H1 (cell line): Measurements from ENCODE around the gene ZNF44. TPM values are rescaled to one million over a fixed set of nuclear protein-coding genes. Genes with fewer than 3 reads are reported as not detected.

Experiments used
- CTCF ChIA-PET: fragments of 300-600 bp; sonication (Branson Sonifier 250); formaldehyde crosslinking; loops from one replicate; lab custom pipeline; 2021; ENCODE audit not compliant: partially characterized antibody; lab: Charles Lee
- POLR2A ChIA-PET: fragments of 300-600 bp; sonication (Branson Sonifier 250); formaldehyde crosslinking; loops from one replicate; lab custom pipeline; 2021; ENCODE audit warnings: inconsistent platforms; ENCODE audit not compliant: partially characterized antibody; lab: Charles Lee
- DNase-seq, 2 experiments: peaks; one replicate each; pipeline versions ENCODE4 v3.0.0 to v3.0.0-alpha.2; 2010 to 2022; ENCODE audit warnings: low spot score in 2 of 2, low read depth in 1 of 2, mixed read lengths in 1 of 2
- FAIRE-seq: peaks from 2 replicates; lab custom pipeline; 2011; peaks lifted over from hg19 to GRCh38; lab: Jason Lieb, UNC
- H2AFZ ChIP-seq: 2 replicates; pipeline ENCODE4 v1.8.1; 2012; ENCODE audit warnings: low read length, inconsistent platforms
- H2AK5ac ChIP-seq: 2 replicates; pipeline ENCODE4 v1.6.1; 2013; ENCODE audit warnings: low read depth, low read length
- H2BK120ac ChIP-seq: replicated peaks from 2 replicates; pipeline ENCODE3; 2013; ENCODE audit warnings: low read depth, low read length, inconsistent platforms
- H2BK12ac ChIP-seq: 2 replicates; pipeline ENCODE4 v1.6.1; 2013; ENCODE audit warnings: low read depth, low read length
- H2BK15ac ChIP-seq: 2 replicates; pipeline ENCODE4 v1.6.1; 2013; ENCODE audit warnings: low read length
- H2BK20ac ChIP-seq: 2 replicates; pipeline ENCODE4 v1.6.1; 2013; ENCODE audit warnings: low read length
- H2BK5ac ChIP-seq: 2 replicates; pipeline ENCODE4 v1.6.1; 2013; ENCODE audit warnings: low read depth, low read length
- H3K14ac ChIP-seq: 2 replicates; pipeline ENCODE4 v1.6.1; 2013; ENCODE audit warnings: inconsistent platforms; ENCODE audit not compliant: insufficient read length
- H3K18ac ChIP-seq: 2 replicates; pipeline ENCODE4 v1.6.1; 2013; ENCODE audit warnings: low read length; ENCODE audit errors: extremely low read depth
- H3K23ac ChIP-seq: 2 replicates; pipeline ENCODE4 v1.6.1; 2013; ENCODE audit warnings: inconsistent platforms; ENCODE audit not compliant: insufficient read length
- H3K23me2 ChIP-seq: 2 replicates; pipeline ENCODE4 v1.6.1; 2013; ENCODE audit warnings: low read depth, low read length
- H3K27ac ChIP-seq: 2 replicates; pipeline ENCODE4 v1.6.1; 2011; ENCODE audit warnings: low read depth, low read length, inconsistent platforms
- H3K27me3 ChIP-seq, 4 experiments: replicated peaks in 1 of 4; 1 replicate in 1 of 4; 2 replicates in 3 of 4; pipeline versions ENCODE4 v1.6.1 to v1.8.1; 2011 to 2013; ENCODE audit warnings: low read length in 3 of 4, mild to moderate bottlenecking in 3 of 4, inconsistent platforms in 2 of 4, mixed read lengths in 2 of 4, moderate library complexity in 1 of 4; ENCODE audit not compliant: control insufficient read depth in 3 of 4, insufficient read depth in 3 of 4; ENCODE audit errors: extremely low read depth in 1 of 4
- H3K36me3 ChIP-seq, 4 experiments: 2 replicates each; pipeline versions ENCODE4 v1.6.1 to v1.8.1; 2011 to 2013; ENCODE audit warnings: mild to moderate bottlenecking in 4 of 4, low read length in 3 of 4, moderate library complexity in 2 of 4, control low read depth in 1 of 4, inconsistent platforms in 1 of 4; ENCODE audit not compliant: insufficient read depth in 4 of 4, control insufficient read depth in 2 of 4
- H3K4ac ChIP-seq: replicated peaks from 2 replicates; pipeline ENCODE3; 2013; ENCODE audit warnings: low read length, low read depth, mixed read lengths, inconsistent platforms; ENCODE audit not compliant: insufficient read length
- H3K4me1 ChIP-seq, 4 experiments: replicated peaks in 1 of 4; 1 replicate in 1 of 4; 2 replicates in 3 of 4; pipeline versions ENCODE4 v1.6.1 to v1.8.1; 2011 to 2013; ENCODE audit warnings: low read length in 3 of 4, inconsistent platforms in 2 of 4, mixed read lengths in 1 of 4; ENCODE audit not compliant: insufficient read depth in 4 of 4, control insufficient read depth in 3 of 4
- H3K4me2 ChIP-seq, 2 experiments: 2 replicates each; pipeline versions ENCODE4 v1.6.1 to v1.8.1; 2011 to 2013; ENCODE audit warnings: low read depth in 2 of 2, low read length in 2 of 2, control low read depth in 1 of 2, inconsistent platforms in 1 of 2, mild to moderate bottlenecking in 1 of 2; ENCODE audit not compliant: insufficient read depth in 1 of 2
- H3K4me3 ChIP-seq, 4 experiments: fragments of 200-600, 300-600 bp in 1 of 4; sonication (generic), shearing (Covaris generic), sonication (Bioruptor Twin) in 1 of 4; 2 replicates each; pipeline versions ENCODE4 v1.5.1 to v1.8.1; 2011 to 2016; ENCODE audit warnings: low read length in 4 of 4, low read depth in 3 of 4, control low read depth in 2 of 4, inconsistent platforms in 2 of 4, mild to moderate bottlenecking in 2 of 4, mixed read lengths in 1 of 4, moderate library complexity in 1 of 4; ENCODE audit not compliant: insufficient read depth in 2 of 4; ENCODE audit errors: extremely low read depth in 1 of 4
- H3K56ac ChIP-seq: replicated peaks from 2 replicates; pipeline ENCODE3; 2013; ENCODE audit warnings: low read depth, mild to moderate bottlenecking, mixed read lengths, low read length, inconsistent platforms; ENCODE audit not compliant: insufficient read length
- H3K79me1 ChIP-seq: 2 replicates; pipeline ENCODE4 v1.6.1; 2013; ENCODE audit warnings: low read depth, low read length, control low read depth
- H3K79me2 ChIP-seq, 2 experiments: 2 replicates each; pipeline versions ENCODE4 v1.6.1 to v1.8.1; 2012 to 2013; ENCODE audit warnings: low read length in 2 of 2, mild to moderate bottlenecking in 2 of 2, inconsistent platforms in 1 of 2; ENCODE audit not compliant: insufficient read depth in 2 of 2, control insufficient read depth in 1 of 2
- H3K9ac ChIP-seq, 4 experiments: replicated peaks in 1 of 4; 1 replicate in 1 of 4; 2 replicates in 3 of 4; pipeline versions ENCODE4 v1.6.1 to v1.8.1; 2011 to 2013; ENCODE audit warnings: low read depth in 3 of 4, low read length in 3 of 4, control low read depth in 2 of 4, mild to moderate bottlenecking in 2 of 4, moderate library complexity in 2 of 4, inconsistent platforms in 1 of 4; ENCODE audit errors: extremely low read depth in 1 of 4
- H3K9me3 ChIP-seq, 2 experiments: 2 replicates each; pipeline versions ENCODE4 v1.6.1 to v1.8.1; 2012 to 2013; ENCODE audit warnings: mild to moderate bottlenecking in 2 of 2, moderate library complexity in 2 of 2, control low read depth in 1 of 2, inconsistent platforms in 1 of 2, low read depth in 1 of 2, low read length in 1 of 2, mixed read lengths in 1 of 2; ENCODE audit not compliant: insufficient read depth in 2 of 2
- H4K20me1 ChIP-seq, 2 experiments: replicated peaks in 1 of 2; 2 replicates each; pipeline versions ENCODE3 to v1.8.1; 2011 to 2013; ENCODE audit warnings: inconsistent platforms in 2 of 2, low read length in 2 of 2, mild to moderate bottlenecking in 1 of 2; ENCODE audit not compliant: insufficient read depth in 2 of 2, control insufficient read depth in 1 of 2
- H4K5ac ChIP-seq: 2 replicates; pipeline ENCODE4 v1.6.1; 2013; ENCODE audit warnings: low read length, low read depth, mixed read lengths, inconsistent platforms; ENCODE audit not compliant: insufficient read length
- H4K8ac ChIP-seq: 2 replicates; pipeline ENCODE4 v1.8.0; 2013; ENCODE audit warnings: mild to moderate bottlenecking, moderate library complexity, low read length, inconsistent platforms; ENCODE audit not compliant: insufficient read depth; ENCODE audit errors: extremely low read depth
- H4K91ac ChIP-seq: replicated peaks from 2 replicates; pipeline ENCODE3; 2013; ENCODE audit warnings: low read length, mixed read lengths, inconsistent platforms; ENCODE audit not compliant: insufficient read length
- EZH2 ChIP-seq: fragments of 200-600 bp; sonication (generic); IDR thresholded peaks from 2 replicates; pipeline ENCODE4 v1.7.1; 2012; ENCODE audit warnings: low read depth, mild to moderate bottlenecking, moderate library complexity, low read length, inconsistent platforms; ENCODE audit not compliant: severe bottlenecking
- NANOG ChIP-seq: IDR thresholded peaks from 2 replicates; pipeline ENCODE4 v1.6.1; 2011; ENCODE audit warnings: low read length, low read depth, mild to moderate bottlenecking, inconsistent platforms; ENCODE audit not compliant: insufficient read depth, poor library complexity, severe bottlenecking
- ZNF274 ChIP-seq: IDR thresholded peaks from 2 replicates; pipeline ENCODE4 v1.7.0; 2012; ENCODE audit warnings: low read length, borderline replicate concordance; ENCODE audit errors: extremely low read depth
- WGBS, 2 experiments: shearing (Covaris generic) in 1 of 2; methylation state at CpG; one replicate each; pipeline versions ENCODE4 v1.1.6 to v1.1.7; 2013 to 2015; ENCODE audit warnings: low lambda C conversion rate in 2 of 2, mixed read lengths in 2 of 2, inconsistent platforms in 1 of 2, low coverage in 1 of 2, missing lambda C conversion rate in 1 of 2; ENCODE audit not compliant: insufficient replicate concordance in 2 of 2, insufficient coverage in 1 of 2, insufficient read length in 1 of 2; ENCODE audit errors: extremely low coverage in 1 of 2, missing lambda C conversion rate in 1 of 2; 5-methylcytosine and 5-hydroxymethylcytosine counted together
- polyA plus RNA-seq, 7 experiments: library from polyadenylated mRNA; depleted of rRNA in 3 of 7; stranded (reverse) in 5 of 7; unstranded in 2 of 7; fragments of >200 nt in 5 of 7; fragments of 200-250 nt in 2 of 7; gene quantifications; 1 replicate in 5 of 7; 2 replicates in 1 of 7; 4 replicates in 1 of 7; pipeline versions ENCODE4 v1.2.1 to v1.2.3, GENCODE V29; 2011 to 2013; ENCODE audit warnings: missing spikeins in 2 of 7, mixed read lengths in 2 of 7
- total RNA-seq: library from RNA; stranded (reverse); fragmentation: NEBNext Ultra II Directional; extraction: Animal tissue kit (Norgen Biotek cat#: 25700); gene quantifications from 2 replicates; pipeline ENCODE4 v1.2.1, GENCODE V29; 2021

The ZNF44 gene
- total and polyA plus RNA-seq, 2 of the 8 experiments (the other 6 are each of a cell fraction or from before 2014, with no cell fraction given) = 1.3 to 2.8 TPM

GRCh38 chr19:12229990-12230389 is 64.7 kb downstream of the ZNF44 start:
- H2BK12ac ChIP-seq = no peak overlapping the region
- no peak overlapping the region for H2BK5ac ChIP-seq
- no peak overlapping the region for H2BK15ac ChIP-seq
- no peak overlapping the region for H4K5ac ChIP-seq
- no peaks in the 10 kb centered on the region for H3K79me1 ChIP-seq
- no peak overlapping the region for H2AFZ ChIP-seq
- H3K27ac ChIP-seq = no peak overlapping the region
- 94% methylated on average over 3 of the region's 3 CpGs; no CpG with 5 or more reads in 1 of the 2 experiments for WGBS, 2 experiments
- H4K8ac ChIP-seq = no peak overlapping the region
- H2BK20ac ChIP-seq = no peak overlapping the region
- no peak overlapping the region for H3K9ac ChIP-seq
- no peaks in the 10 kb centered on the region for H3K27me3 ChIP-seq
- no peaks in the 10 kb centered on the region for H3K36me3 ChIP-seq
- no peak overlapping the region for H3K23ac ChIP-seq
- no peak overlapping the region for H3K4me3 ChIP-seq
- no peaks in the 10 kb centered on the region for H3K79me2 ChIP-seq
- TF ChIP-seq EZH2 (no peak), ZNF274 (no peak), NANOG (no peak)
- no peak overlapping the region for H4K91ac ChIP-seq
- FAIRE-seq (no peak), DNase-seq (no peak)
- no peak overlapping the region for H2AK5ac ChIP-seq
- H3K18ac ChIP-seq = no peak overlapping the region
- POLR2A ChIA-PET = no interaction called here
- no peak overlapping the region for H2BK120ac ChIP-seq
- no peak overlapping the region for H3K4ac ChIP-seq
- H3K4me2 ChIP-seq = no peak overlapping the region
- no peak overlapping the region for H3K56ac ChIP-seq
- H4K20me1 ChIP-seq = no peaks in the 10 kb centered on the region
- no peaks in the 10 kb centered on the region for H3K23me2 ChIP-seq
- H3K14ac ChIP-seq = no peak overlapping the region
- peaks cover 32 to 39% of the 10 kb centered on the region in 2 experiments for H3K9me3 ChIP-seq
- H3K4me1 ChIP-seq = no peaks in the 10 kb centered on the region
- CTCF ChIA-PET = no interaction called here
